Endothelial cell of umbilical vein (primary cell): ENCODE data around the gene MSI1. TPM values are rescaled to one million over a fixed set of nuclear protein-coding genes. Genes with fewer than 3 reads are reported as not detected.

ENCODE experiments used
- BruUV-seq: library from RNA; stranded (reverse); fragments of 400-500 nt; replicated peaks from 2 replicates; lab custom pipeline; 2021; lab: Mats Ljungman, UMichigan
- CTCF ChIA-PET: fragments of 300-600, 350-600 bp; sonication (Branson Sonifier 250); formaldehyde crosslinking; loops from one replicate; lab custom pipeline; 2021; ENCODE audit warnings: antibody characterized with exemption, inconsistent platforms; lab: Charles Lee
- POLR2A ChIA-PET: fragments of 300-600, 350-600 bp; sonication (Branson Sonifier 250); formaldehyde crosslinking; loops from one replicate; lab custom pipeline; 2021; ENCODE audit warnings: antibody characterized with exemption, inconsistent platforms; lab: Charles Lee
- DNase-seq: peaks from one replicate; pipeline ENCODE4 v3.0.0-alpha.2; 2011; ENCODE audit warnings: low read depth, low spot score
- FAIRE-seq: peaks from 2 replicates; lab custom pipeline; 2011; peaks lifted over from hg19 to GRCh38; lab: Jason Lieb, UNC
- H2AFZ ChIP-seq: 2 replicates; pipeline ENCODE4 v1.6.0; 2012; ENCODE audit warnings: low read depth, low read length, control low read depth, inconsistent platforms
- H3K27ac ChIP-seq: 2 replicates; pipeline ENCODE4 v1.5.1; 2011; ENCODE audit warnings: low read depth, mild to moderate bottlenecking, control low read depth, low read length, moderate library complexity; ENCODE audit not compliant: insufficient read depth
- H3K27me3 ChIP-seq, 2 experiments: 2 replicates each; pipeline versions ENCODE4 v1.6.0 to v1.6.1; 2011; ENCODE audit warnings: low read length in 2 of 2, mixed read lengths in 1 of 2; ENCODE audit not compliant: control insufficient read depth in 2 of 2, insufficient read depth in 2 of 2
- H3K36me3 ChIP-seq, 2 experiments: 2 replicates in 1 of 2; 3 replicates in 1 of 2; pipeline ENCODE4 v1.5.1; 2011; ENCODE audit warnings: low read length in 2 of 2, mild to moderate bottlenecking in 1 of 2, moderate library complexity in 1 of 2; ENCODE audit not compliant: control insufficient read depth in 2 of 2, insufficient read depth in 2 of 2; ENCODE audit errors: extremely low read depth in 1 of 2
- H3K4me1 ChIP-seq: 3 replicates; pipeline ENCODE4 v1.5.1; 2011; ENCODE audit warnings: mild to moderate bottlenecking, low read length; ENCODE audit not compliant: control insufficient read depth, insufficient read depth; ENCODE audit errors: extremely low read depth
- H3K4me2 ChIP-seq: 2 replicates; pipeline ENCODE4 v1.6.1; 2011; ENCODE audit warnings: low read length, control low read depth, mixed read lengths; ENCODE audit not compliant: insufficient read depth
- H3K4me3 ChIP-seq, 3 experiments: fragments of 200-600 bp in 1 of 3; sonication (generic), shearing (Covaris generic) in 1 of 3; replicated peaks in 1 of 3; 2 replicates each; pipeline ENCODE4 v1.5.1; 2011 to 2016; ENCODE audit warnings: control low read depth in 3 of 3, low read length in 3 of 3, mild to moderate bottlenecking in 2 of 3, inconsistent platforms in 1 of 3, low read depth in 1 of 3, moderate library complexity in 1 of 3; ENCODE audit not compliant: insufficient read depth in 1 of 3
- H3K79me2 ChIP-seq: 2 replicates; pipeline ENCODE4 v1.6.0; 2012; ENCODE audit warnings: low read length, inconsistent platforms; ENCODE audit not compliant: control insufficient read depth, insufficient read depth
- H3K9ac ChIP-seq: replicated peaks from 2 replicates; pipeline ENCODE3; 2011; ENCODE audit warnings: low read length, control low read depth; ENCODE audit not compliant: insufficient read depth; ENCODE audit errors: extremely low read depth
- H3K9me1 ChIP-seq: replicated peaks from 3 replicates; pipeline ENCODE4 v1.6.0; 2011; ENCODE audit warnings: mild to moderate bottlenecking, low read length; ENCODE audit not compliant: control insufficient read depth, insufficient read depth; ENCODE audit errors: extremely low read depth
- H3K9me3 ChIP-seq: replicated peaks from 2 replicates; pipeline ENCODE4 v1.5.1; 2012; ENCODE audit warnings: low read length, inconsistent platforms; ENCODE audit not compliant: control insufficient read depth, insufficient read depth
- H4K20me1 ChIP-seq: replicated peaks from 2 replicates; pipeline ENCODE3; 2011; ENCODE audit warnings: mild to moderate bottlenecking, low read length; ENCODE audit not compliant: control insufficient read depth, insufficient read depth; ENCODE audit errors: extremely low read depth
- CTCF ChIP-seq, 2 donors: IDR thresholded peaks; 1 replicate in 1 of 2; 2 replicates in 1 of 2; pipeline ENCODE4 v1.5.1; 2011; ENCODE audit warnings: low read length in 2 of 2, mild to moderate bottlenecking in 2 of 2, moderate library complexity in 2 of 2, control low read depth in 1 of 2, inconsistent platforms in 1 of 2, low read depth in 1 of 2; ENCODE audit not compliant: insufficient read depth in 1 of 2; ENCODE audit errors: extremely low read depth in 1 of 2
- EZH2 ChIP-seq: IDR thresholded peaks from 2 replicates; pipeline ENCODE4 v1.6.1; 2012; ENCODE audit warnings: borderline replicate concordance, low read depth, mild to moderate bottlenecking, moderate library complexity, low read length, inconsistent platforms; ENCODE audit not compliant: severe bottlenecking
- FOS ChIP-seq: IDR thresholded peaks from 2 replicates; pipeline ENCODE4 v1.6.1; 2011; ENCODE audit warnings: mild to moderate bottlenecking, low read length, moderate library complexity, borderline replicate concordance; ENCODE audit not compliant: insufficient read depth
- GATA2 ChIP-seq: IDR thresholded peaks from 2 replicates; pipeline ENCODE4 v1.7.0; 2011; ENCODE audit warnings: low read depth, mild to moderate bottlenecking, moderate library complexity, mixed read lengths, low read length; ENCODE audit not compliant: insufficient read length, insufficient read depth
- JUN ChIP-seq: IDR thresholded peaks from 2 replicates; pipeline ENCODE4 v1.6.1; 2011; ENCODE audit warnings: borderline replicate concordance, low read depth; ENCODE audit not compliant: insufficient read length, insufficient read depth
- MAX ChIP-seq: IDR thresholded peaks from 2 replicates; pipeline ENCODE4 v1.6.1; 2011; ENCODE audit not compliant: insufficient read depth, insufficient read length
- MYC ChIP-seq: IDR thresholded peaks from one replicate; pipeline ENCODE4 v1.6.1; 2011; ENCODE audit warnings: mild to moderate bottlenecking, low read depth, low read length
- POLR2A ChIP-seq: IDR thresholded peaks from 2 replicates; pipeline ENCODE4 v1.6.1; 2012; ENCODE audit warnings: low read depth, mild to moderate bottlenecking, control low read depth, low read length
- POLR2AphosphoS5 ChIP-seq: IDR thresholded peaks from 2 replicates; pipeline ENCODE4 v1.6.1; 2012; ENCODE audit warnings: low read depth, mild to moderate bottlenecking, control low read depth, low read length, moderate library complexity; ENCODE audit not compliant: insufficient read depth
- dilution Hi-C: fragments of 300-500 bp; cut with MboI; formaldehyde crosslinking; loops from one replicate; pipeline ENCODE4 v1.15.0; 2019; ENCODE audit warnings: low sequenced_read_pairs; ENCODE audit not compliant: extremely low pct_ligation_motif_present
- intact Hi-C: fragments of 100-400 bp; cut with micrococcal nuclease; formaldehyde crosslinking; loops from one replicate; pipeline ENCODE4 v1.10.0; 2022
- polyA plus RNA-seq, 4 experiments: library from polyadenylated mRNA; depleted of rRNA in 3 of 4; stranded (reverse) in 3 of 4; unstranded in 1 of 4; fragments of >200 nt; gene quantifications; 2 replicates each; pipeline versions ENCODE4 v1.2.1 to v1.2.3, GENCODE V29; 2011 to 2012; ENCODE audit warnings: missing spikeins in 1 of 4
- total RNA-seq: library from RNA; stranded (reverse); gene quantifications from 2 replicates; pipeline ENCODE4 v1.2.3, GENCODE V29; 2021

MSI1 gene
- total and polyA plus RNA-seq, 2 donors (not counting 3 experiments of a cell fraction or from before 2014, with no cell fraction given), result 0.01 TPM; not detected in 1

GRCh38 chr12:120388691-120389481 lies 19.9 kb upstream of the MSI1 start:
- Histone ChIP-seq H4K20me1 (no peaks in the 10 kb centered on the region), H3K9ac (no peak overlapping the region), H3K27me3 (peaks cover 6 to 15% of the 10 kb centered on the region in 2 experiments), H3K79me2 (no peaks in the 10 kb centered on the region), H3K36me3 (no peaks in the 10 kb centered on the region), H3K4me1 (no peaks in the 10 kb centered on the region), H3K9me1 (no peaks in the 10 kb centered on the region), H3K4me3 (no peak overlapping the region), H3K27ac (no peak overlapping the region), H3K4me2 (no peak overlapping the region), H3K9me3 (no peaks in the 10 kb centered on the region), H2AFZ (no peak overlapping the region)
- POLR2A ChIA-PET, result no interaction called here
- CTCF ChIA-PET, result interaction anchor here (0.8 kb wide), 1 partner anchor 22 kb away, joined by 3 read pairs; no protein-coding TSS in a partner anchor
- BruUV-seq, result no TSS peak
- FAIRE-seq (no peak), DNase-seq (no peak)
- intact Hi-C loops, result no loop called here
- TF ChIP-seq GATA2 (no peak), EZH2 (no peak), POLR2AphosphoS5 (no peak), MYC (no peak), POLR2A (no peak), FOS (no peak), MAX (no peak), JUN (no peak), CTCF (IDR thresholded peaks at IDR 0.05; ENCODE audit: extremely low read depth in 1 of 2, insufficient read depth in 1 of 2, low read depth in 1 of 2, low read length in 2 of 2) (no peak)
- dilution Hi-C loops, result no loop called here
